ENCODE data around the gene VEZT.

The VEZT gene

GRCh38 chr12:95205685-95206084, 11.9 kb upstream of the VEZT start:
- Mint-ChIP-seq H3K9me3 (no peaks in the 10 kb centered on the region), H3K36me3 (no peaks in the 10 kb centered on the region), H3K4me3 (no peak overlapping the region), H3K4me1 (peaks cover 8 to 11% of the 10 kb centered on the region in 2 donors), H3K27ac (no peak overlapping the region), H3K27me3 (no peaks in the 10 kb centered on the region)
- DNase-seq = no peak
- no peak for ATAC-seq (replicated peaks)

DNA sequence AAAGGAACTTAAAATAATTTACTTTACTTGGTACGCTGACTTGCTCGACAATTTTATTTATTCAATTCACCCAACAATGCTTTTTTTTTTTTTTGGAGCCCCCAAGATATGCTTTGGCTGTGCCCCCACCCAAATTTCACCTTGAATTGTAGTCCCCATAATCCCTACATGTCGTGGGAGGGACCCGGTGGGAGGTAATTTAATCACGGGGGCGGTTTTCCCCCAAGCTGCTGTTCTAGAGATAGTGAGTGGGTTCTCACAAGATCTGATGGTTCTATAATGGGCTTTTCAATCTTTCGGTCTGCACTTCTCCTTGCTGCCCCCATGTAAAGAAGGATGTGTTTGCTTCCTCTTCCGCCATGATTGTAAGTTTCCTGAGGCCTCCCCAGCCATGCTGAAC, 10.7 kb upstream of the VEZT start:
- DNase-seq (no peak), ATAC-seq (replicated peaks) (no peak)
- no peaks in the 10 kb centered on the region for H3K27me3 Mint-ChIP-seq
- no peaks in the 10 kb centered on the region for H3K9me3 Mint-ChIP-seq
- H3K36me3 Mint-ChIP-seq = no peaks in the 10 kb centered on the region
- H3K27ac Mint-ChIP-seq = no peak overlapping the region
- H3K4me1 Mint-ChIP-seq = peaks cover 8 to 9% of the 10 kb centered on the region in 2 donors
- no peak overlapping the region for H3K4me3 Mint-ChIP-seq

DNA sequence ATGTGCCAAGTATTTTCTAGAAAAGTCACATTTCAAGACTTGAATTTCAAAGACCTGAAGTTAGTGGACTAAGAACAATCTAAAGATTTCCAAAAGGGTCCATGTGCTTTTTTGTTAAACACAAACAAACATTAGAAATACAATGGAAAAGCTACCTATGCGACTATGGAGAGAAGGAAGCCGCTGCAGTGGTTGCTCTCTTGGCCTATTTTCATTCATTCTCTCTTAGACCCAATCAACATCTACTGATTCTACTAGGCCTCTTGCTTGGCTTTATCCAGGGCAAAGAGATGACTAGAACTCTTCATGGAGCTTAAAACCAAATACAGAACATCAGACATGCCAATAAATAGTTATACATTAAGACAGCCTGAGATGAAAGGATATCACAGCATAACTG, 10.2 kb upstream of the VEZT start:
- H3K36me3 Mint-ChIP-seq = no peaks in the 10 kb centered on the region
- no peaks in the 10 kb centered on the region for H3K27me3 Mint-ChIP-seq
- peaks cover 8 to 9% of the 10 kb centered on the region in 2 donors for H3K4me1 Mint-ChIP-seq
- no peak for ATAC-seq (replicated peaks)
- H3K27ac Mint-ChIP-seq = no peak overlapping the region
- no peak overlapping the region for H3K4me3 Mint-ChIP-seq
- H3K9me3 Mint-ChIP-seq = no peaks in the 10 kb centered on the region
- no peak for DNase-seq

- Mint-ChIP-seq H3K4me1 (peaks cover 5 to 8% of the 10 kb centered on the region in 2 donors), H3K36me3 (no peaks in the 10 kb centered on the region), H3K27ac (no peak overlapping the region), H3K4me3 (no peak overlapping the region), H3K27me3 (no peaks in the 10 kb centered on the region), H3K9me3 (no peaks in the 10 kb centered on the region)
- ATAC-seq (replicated peaks) = no peak
- DNase-seq = no peak
These were observed 8.9 kb upstream of the VEZT start for GRCh38 chr12:95208678-95209077.

DNA sequence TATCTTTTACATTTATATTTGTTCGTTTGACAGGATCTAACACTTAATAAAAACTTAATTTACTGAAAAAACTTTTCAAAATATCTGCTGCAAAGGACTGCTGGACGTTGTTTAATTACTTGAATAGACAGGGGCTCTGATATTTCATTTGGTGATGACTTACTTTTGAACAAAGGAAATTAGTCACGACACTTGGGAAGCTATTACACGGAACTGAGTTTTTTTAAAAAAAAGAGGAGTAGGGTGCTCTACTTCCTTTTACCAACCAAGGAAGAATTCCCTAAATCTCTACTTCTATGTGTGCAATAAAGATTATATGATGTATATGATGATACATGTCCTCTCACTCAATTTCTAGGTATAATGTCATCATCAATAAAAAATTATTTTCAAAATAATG, 5.0 kb upstream of the VEZT start:
- no peak overlapping the region for H3K27ac Mint-ChIP-seq
- no peaks in the 10 kb centered on the region for H3K36me3 Mint-ChIP-seq
- DNase-seq (no peak), ATAC-seq (replicated peaks) (no peak)
- peaks cover 3 to 11% of the 10 kb centered on the region in 2 donors for H3K4me1 Mint-ChIP-seq
- H3K4me3 Mint-ChIP-seq = no peak overlapping the region
- H3K9me3 Mint-ChIP-seq = no peaks in the 10 kb centered on the region
- H3K27me3 Mint-ChIP-seq = no peaks in the 10 kb centered on the region

DNA sequence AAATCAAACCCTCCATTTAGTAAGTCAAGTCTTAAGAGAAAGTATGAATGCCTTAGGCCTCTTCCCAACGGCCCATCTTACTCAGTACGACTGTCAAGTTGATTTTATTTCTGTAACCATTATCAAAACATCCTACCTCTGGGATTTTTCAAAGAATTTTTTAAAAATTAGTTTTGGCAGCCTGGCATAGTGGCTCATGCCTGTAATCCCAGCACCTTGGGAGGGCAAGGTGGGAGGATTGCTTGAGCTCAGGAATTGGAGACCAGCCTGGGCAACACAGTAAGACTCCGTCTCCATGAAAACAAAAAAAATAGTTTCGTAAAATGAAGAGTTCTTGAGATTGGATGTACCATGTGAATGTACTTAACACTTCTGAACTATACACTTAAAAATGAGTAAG, 4.5 kb upstream of the VEZT start:
- Mint-ChIP-seq H3K4me3 (no peak overlapping the region), H3K27me3 (no peaks in the 10 kb centered on the region), H3K27ac (no peak overlapping the region), H3K36me3 (no peaks in the 10 kb centered on the region), H3K9me3 (no peaks in the 10 kb centered on the region), H3K4me1 (peaks cover 3 to 11% of the 10 kb centered on the region in 2 donors)
- DNase-seq (no peak), ATAC-seq (replicated peaks) (no peak)

DNA sequence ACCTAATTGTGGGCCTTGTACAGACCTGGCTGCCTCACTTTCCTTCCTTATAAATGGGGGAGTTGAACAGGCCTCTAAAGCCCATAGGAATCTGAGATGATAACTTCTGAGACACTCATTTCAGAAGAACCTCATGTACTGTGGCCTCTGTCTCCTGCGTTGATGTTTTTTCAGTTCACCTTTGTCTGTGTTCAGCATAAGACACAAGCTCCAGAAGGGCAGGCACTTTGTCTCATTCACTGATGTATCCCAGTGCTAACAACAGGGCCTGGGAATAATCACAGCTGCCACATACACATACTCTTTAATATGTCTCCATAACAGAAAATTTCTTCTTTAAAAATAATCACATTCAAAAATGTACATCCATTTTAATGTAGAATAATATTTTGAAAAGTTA, 3.7 kb upstream of the VEZT start:
- peaks cover 2% of the 10 kb centered on the region in 2 donors for H3K36me3 Mint-ChIP-seq

DNA sequence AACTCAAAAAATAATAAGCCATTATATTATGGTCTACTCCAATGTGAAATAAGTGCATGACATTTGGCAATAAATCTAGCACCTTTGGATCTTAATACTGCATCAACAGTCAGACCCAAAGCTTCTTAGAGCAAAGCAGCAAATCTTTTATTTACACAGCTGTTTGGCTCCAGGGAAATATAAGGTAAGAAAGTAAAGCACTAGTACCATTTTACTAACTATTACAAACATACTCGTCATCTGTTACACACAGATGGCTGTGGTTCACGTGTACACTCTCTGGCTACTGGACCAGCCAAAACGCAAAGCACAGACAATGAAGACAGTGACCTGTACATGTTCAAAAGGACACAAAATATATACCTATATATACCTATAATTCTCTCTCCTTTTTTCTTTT, 3.1 kb upstream of the VEZT start:
- DNase-seq = no peak
- peaks cover 2 to 4% of the 10 kb centered on the region in 2 donors for H3K36me3 Mint-ChIP-seq
- no peaks in the 10 kb centered on the region for H3K27me3 Mint-ChIP-seq
- H3K4me1 Mint-ChIP-seq = peaks cover 6 to 17% of the 10 kb centered on the region in 2 donors
- H3K27ac Mint-ChIP-seq = no peak overlapping the region
- H3K9me3 Mint-ChIP-seq = no peaks in the 10 kb centered on the region
- H3K4me3 Mint-ChIP-seq = no peak overlapping the region
- ATAC-seq (replicated peaks) = no peak

More for the DNA sequence above, 3.7 kb upstream of the VEZT start:
- Mint-ChIP-seq H3K4me3 (no peak overlapping the region), H3K4me1 (peaks cover 6 to 15% of the 10 kb centered on the region in 2 donors), H3K9me3 (no peaks in the 10 kb centered on the region), H3K27ac (no peak overlapping the region), H3K27me3 (no peaks in the 10 kb centered on the region)
- ATAC-seq (replicated peaks) (no peak), DNase-seq (no peak)

- ATAC-seq (replicated peaks) (no peak), DNase-seq (no peak)
- Mint-ChIP-seq H3K36me3 (peaks cover 2 to 10% of the 10 kb centered on the region in 2 donors), H3K27ac (no peak overlapping the region), H3K4me1 (peaks cover 8 to 28% of the 10 kb centered on the region in 2 donors), H3K27me3 (no peaks in the 10 kb centered on the region), H3K9me3 (no peaks in the 10 kb centered on the region), H3K4me3 (peak overlapping the region in 1 of 2 donors; percentile 93)
These were observed 1.7 kb upstream of the VEZT start for GRCh38 chr12:95215949-95216348.

GRCh38 chr12:95216711-95217376, 763 bp upstream of the VEZT start:
- DNase-seq (no peak), ATAC-seq (replicated peaks) (peak; percentile 27 to 28)
- H3K27ac Mint-ChIP-seq = peak overlapping the region; percentile 79
- peaks cover 5 to 13% of the 10 kb centered on the region in 2 donors for H3K36me3 Mint-ChIP-seq
- no peaks in the 10 kb centered on the region for H3K9me3 Mint-ChIP-seq
- peak overlapping the region; percentile 87 to 93 for H3K4me3 Mint-ChIP-seq
- no peaks in the 10 kb centered on the region for H3K27me3 Mint-ChIP-seq
- peaks cover 8 to 28% of the 10 kb centered on the region in 2 donors for H3K4me1 Mint-ChIP-seq

DNA sequence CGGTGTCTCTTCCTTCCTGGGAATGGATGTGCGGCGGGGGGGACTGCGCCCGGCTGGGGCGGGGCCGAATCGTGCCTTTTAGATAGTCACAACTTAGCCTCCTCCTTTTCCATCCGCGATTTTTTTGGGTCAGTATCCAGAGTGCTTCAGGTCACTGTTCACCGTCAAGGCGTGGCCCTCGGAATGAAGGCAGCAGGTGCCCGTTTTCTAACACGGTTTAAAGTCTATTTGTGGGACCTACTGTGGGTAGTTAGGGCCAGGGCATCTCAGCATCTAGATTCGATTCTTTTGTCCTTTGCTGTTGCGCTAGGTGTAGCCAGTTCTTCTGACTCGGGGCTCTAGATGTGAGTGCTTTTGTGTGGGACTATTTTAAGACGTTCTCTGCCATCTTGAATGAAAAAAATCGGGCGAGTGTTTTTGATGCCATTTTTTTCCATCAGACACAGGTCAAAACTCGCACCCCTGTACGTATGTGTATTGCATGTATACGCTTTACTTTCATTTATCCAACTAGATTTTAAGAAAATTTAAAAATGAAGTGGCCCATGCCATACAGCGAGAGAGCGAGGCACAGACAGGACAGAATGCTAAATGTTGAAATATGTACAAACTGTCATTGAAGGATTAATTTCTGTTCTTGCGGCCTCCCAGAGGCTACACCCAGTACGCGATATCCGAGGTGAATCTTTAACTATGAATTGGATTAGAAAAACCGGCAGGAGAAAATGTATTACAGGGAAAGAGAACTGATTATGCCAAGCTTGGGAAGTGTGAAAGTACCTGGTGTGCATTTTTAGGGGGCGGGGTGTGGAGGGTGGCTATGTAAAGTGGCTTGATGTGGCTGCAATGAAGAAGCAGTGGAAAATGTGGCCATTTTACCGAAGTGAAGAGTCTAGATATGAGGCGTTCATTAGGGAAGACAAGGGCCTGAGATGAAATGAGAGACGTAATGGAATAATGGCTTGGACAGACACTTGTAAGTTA, 835 bp downstream of the VEZT start:
- Mint-ChIP-seq H3K4me3 (peak overlapping the region; percentile 87 to 93), H3K27me3 (no peaks in the 10 kb centered on the region), H3K9me3 (no peaks in the 10 kb centered on the region), H3K4me1 (peaks cover 10 to 28% of the 10 kb centered on the region in 2 donors), H3K36me3 (peaks cover 5 to 13% of the 10 kb centered on the region in 2 donors), H3K27ac (peak overlapping the region; percentile 96)
- peak; percentile 14 to 22 for ATAC-seq (replicated peaks)
- peak; percentile 32 for DNase-seq

DNA sequence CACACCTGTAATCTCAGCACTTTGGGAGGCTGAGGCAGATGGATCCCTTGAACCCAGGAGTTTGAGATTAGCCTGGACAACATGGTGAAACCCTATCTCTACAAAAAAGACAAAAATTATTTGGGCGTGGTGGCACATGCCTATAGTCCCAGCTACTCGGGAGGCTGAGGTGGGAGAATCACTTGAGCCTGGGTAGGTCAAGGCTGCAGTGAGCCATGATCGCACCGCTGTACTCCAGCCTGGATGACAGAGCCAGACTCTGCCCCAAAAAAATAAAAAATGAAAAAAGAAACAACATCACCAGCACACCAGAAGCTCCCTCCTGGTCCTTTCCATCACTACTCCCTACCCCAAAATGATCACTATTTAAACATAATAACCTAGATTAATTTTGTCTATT, 2.6 kb downstream of the VEZT start:
- no peak overlapping the region for H3K4me3 Mint-ChIP-seq
- DNase-seq = no peak
- peaks cover 16 to 24% of the 10 kb centered on the region in 2 donors for H3K36me3 Mint-ChIP-seq
- no peak overlapping the region for H3K27ac Mint-ChIP-seq
- no peaks in the 10 kb centered on the region for H3K9me3 Mint-ChIP-seq
- ATAC-seq (replicated peaks) = no peak
- H3K27me3 Mint-ChIP-seq = no peaks in the 10 kb centered on the region
- peaks cover 16 to 41% of the 10 kb centered on the region in 2 donors for H3K4me1 Mint-ChIP-seq

- DNase-seq = no peak
- no peaks in the 10 kb centered on the region for H3K9me3 Mint-ChIP-seq
- H3K27ac Mint-ChIP-seq = no peak overlapping the region
- H3K27me3 Mint-ChIP-seq = no peaks in the 10 kb centered on the region
- H3K4me3 Mint-ChIP-seq = no peak overlapping the region
- peaks cover 16 to 46% of the 10 kb centered on the region in 2 donors for H3K4me1 Mint-ChIP-seq
- no peak for ATAC-seq (replicated peaks)
- H3K36me3 Mint-ChIP-seq = peaks cover 18 to 24% of the 10 kb centered on the region in 2 donors
These were observed 3.1 kb downstream of the VEZT start for GRCh38 chr12:95220726-95221125.

- ATAC-seq (replicated peaks) (no peak), DNase-seq (no peak)
- no peaks in the 10 kb centered on the region for H3K9me3 Mint-ChIP-seq
- no peak overlapping the region for H3K4me3 Mint-ChIP-seq
- peaks cover 13 to 41% of the 10 kb centered on the region in 2 donors for H3K4me1 Mint-ChIP-seq
- peaks cover 16 to 20% of the 10 kb centered on the region in 2 donors for H3K36me3 Mint-ChIP-seq
- H3K27ac Mint-ChIP-seq = peak overlapping the region; percentile 51
- H3K27me3 Mint-ChIP-seq = no peaks in the 10 kb centered on the region
These were observed 6.9 kb downstream of the VEZT start for GRCh38 chr12:95224202-95225170.

Measured in stimulated activated naive B cell treated with anti-CD40 and anti-IgM and Interleukin-4, amounts not matched to agents 10 μg/mL and 1 μg/mL and 100 μg/mL, for 72 hours (primary cell).